ENCODE measurements around the gene PLVAP. TPM values are rescaled to one million over a fixed set of nuclear protein-coding genes. Genes with fewer than 3 reads are reported as not detected.
A peak's percentile ranks its signal among the peaks of the same experiment; 100 is the strongest.

Gene PLVAP
- polyA plus RNA-seq, 1 donor (not counting 4 experiments of a cell fraction or from before 2014, with no cell fraction given), result not detected

- peaks cover 9% of the 10 kb centered on the region for H3K4me1 ChIP-seq (ENCODE audit: control insufficient read depth, extremely low read depth, insufficient read depth, low read length)
- H3K36me3 ChIP-seq (ENCODE audit: control insufficient read depth in 2 of 2, extremely low read depth in 1 of 2, insufficient read depth in 2 of 2, low read length in 2 of 2), result no peaks in the 10 kb centered on the region
- no peaks in the 10 kb centered on the region for H4K20me1 ChIP-seq (ENCODE audit: control insufficient read depth, extremely low read depth, insufficient read depth, low read length)
- DNase-seq (ENCODE audit: low read depth, low spot score), result peak; percentile 46
- dilution Hi-C loops (cut with MboI; ENCODE audit: extremely low pct_ligation_motif_present, low sequenced_read_pairs), result no loop called here
- TF ChIP-seq EZH2 (IDR thresholded peaks at IDR 0.05; ENCODE audit: low read length), result no peak
- peak; percentile 46 to 92 (median 85) for TF ChIP-seq CTCF (optimal IDR thresholded peaks at IDR 0.05 in 1 of 3, IDR thresholded peaks at IDR 0.05 in 1 of 3, conservative IDR thresholded peaks at IDR 0.05 in 1 of 3; ENCODE audit: extremely low read depth in 1 of 3, insufficient read depth in 2 of 3, low read length in 3 of 3)
- no peak for FAIRE-seq
- H3K27me3 ChIP-seq (ENCODE audit: control insufficient read depth, extremely low read depth, insufficient read depth, low read length), result peaks cover 9% of the 10 kb centered on the region
- H3K79me2 ChIP-seq (ENCODE audit: control insufficient read depth, insufficient read depth, low read length), result no peaks in the 10 kb centered on the region
- no peak overlapping the region for H2AFZ ChIP-seq (ENCODE audit: control insufficient read depth, low read length)
- H3K27ac ChIP-seq (ENCODE audit: control insufficient read depth, insufficient read depth, low read length), result no peak overlapping the region
- H3K9ac ChIP-seq (ENCODE audit: control insufficient read depth, extremely low read depth, insufficient read depth, low read length), result no peak overlapping the region
- H3K4me2 ChIP-seq (ENCODE audit: control insufficient read depth, extremely low read depth, insufficient read depth, low read depth, low read length), result no peak overlapping the region
- H3K4me3 ChIP-seq (ENCODE audit: control insufficient read depth in 2 of 3, extremely low read depth in 1 of 3, insufficient read depth in 2 of 3, low read depth in 1 of 3, low read length in 3 of 3), result no peak overlapping the region
- H3K9me1 ChIP-seq (ENCODE audit: control insufficient read depth, extremely low read depth, insufficient read depth, low read length), result no peaks in the 10 kb centered on the region
- no peaks in the 10 kb centered on the region for H3K9me3 ChIP-seq (ENCODE audit: control insufficient read depth, low read depth, low read length)
Measured at GRCh38 chr19:17394891-17395415, 17.8 kb upstream of the PLVAP start.

GRCh38 chr19:17393914-17394313 lies 16.8 kb upstream of the PLVAP start, which contains the start of gene CCDC194:
CCDC194 (minus strand) TSS chr19:17394196; CDS start chr19:17394158, 38 bp downstream.
- Histone ChIP-seq H4K20me1 (ENCODE audit: control insufficient read depth, extremely low read depth, insufficient read depth, low read length) (no peaks in the 10 kb centered on the region), H2AFZ (ENCODE audit: control insufficient read depth, low read length) (no peak within 1 kb of the TSS), H3K27me3 (ENCODE audit: control insufficient read depth, extremely low read depth, insufficient read depth, low read length) (peaks cover 10% of the 10 kb centered on the region), H3K9me3 (ENCODE audit: control insufficient read depth, low read depth, low read length) (no peaks in the 10 kb centered on the region), H3K27ac (ENCODE audit: control insufficient read depth, insufficient read depth, low read length) (no peak within 1 kb of the TSS), H3K79me2 (ENCODE audit: control insufficient read depth, insufficient read depth, low read length) (no peaks in the 10 kb centered on the region), H3K9me1 (ENCODE audit: control insufficient read depth, extremely low read depth, insufficient read depth, low read length) (no peaks in the 10 kb centered on the region), H3K9ac (ENCODE audit: control insufficient read depth, extremely low read depth, insufficient read depth, low read length) (no peak within 1 kb of the TSS), H3K4me3 (ENCODE audit: control insufficient read depth in 2 of 3, extremely low read depth in 1 of 3, insufficient read depth in 2 of 3, low read depth in 1 of 3, low read length in 3 of 3) (no peak within 1 kb of the TSS), H3K36me3 (ENCODE audit: control insufficient read depth in 2 of 2, extremely low read depth in 1 of 2, insufficient read depth in 2 of 2, low read length in 2 of 2) (no peaks in the 10 kb centered on the region), H3K4me1 (ENCODE audit: control insufficient read depth, extremely low read depth, insufficient read depth, low read length) (peaks cover 9% of the 10 kb centered on the region), H3K4me2 (ENCODE audit: control insufficient read depth, extremely low read depth, insufficient read depth, low read depth, low read length) (no peak within 1 kb of the TSS)
- no peak for FAIRE-seq
- TF ChIP-seq CTCF (optimal IDR thresholded peaks at IDR 0.05 in 1 of 3, IDR thresholded peaks at IDR 0.05 in 1 of 3, conservative IDR thresholded peaks at IDR 0.05 in 1 of 3; ENCODE audit: extremely low read depth in 1 of 3, insufficient read depth in 2 of 3, low read length in 3 of 3) (no peak), EZH2 (IDR thresholded peaks at IDR 0.05; ENCODE audit: low read length) (no peak)
- no peak for DNase-seq (ENCODE audit: low read depth, low spot score)
- dilution Hi-C loops (cut with MboI; ENCODE audit: extremely low pct_ligation_motif_present, low sequenced_read_pairs), result no loop called here

Data from keratinocyte (primary cell).